A549 (cell line): ENCODE results near the gene DNASE1L1.

Experiments
- EP300 ChIP-seq, 2 experiments: fragments of >200 bp; sonication (Bioruptor Twin); formaldehyde crosslinking; IDR thresholded peaks; 2 replicates in 1 of 2; 3 replicates in 1 of 2; pipeline ENCODE4 v1.6.1; 2016 to 2017
- JUN ChIP-seq, 2 experiments: fragments of >200 bp; sonication (Bioruptor Twin); formaldehyde crosslinking; IDR thresholded peaks; 2 replicates in 1 of 2; 3 replicates in 1 of 2; pipeline ENCODE4 v1.6.1; 2016 to 2017
- JUNB ChIP-seq: fragments of >200 bp; sonication (Bioruptor Twin); formaldehyde crosslinking; IDR thresholded peaks from 2 replicates; pipeline ENCODE4 v1.6.1; 2016
- RFX5 ChIP-seq: fragments of 450-650 bp; IDR thresholded peaks from 2 replicates; pipeline ENCODE4 v1.7.1; 2014; ENCODE audit warnings: antibody characterized with exemption, mild to moderate bottlenecking, moderate library complexity
- TF ChIP-seq, protein P1 (sequence below): fragments of >200 bp; sonication (Bioruptor Twin); formaldehyde crosslinking; IDR thresholded peaks from 3 replicates; pipeline ENCODE4 v1.5.1; 2016
- TF ChIP-seq, protein P2 (sequence below): fragments of 450-650 bp; IDR thresholded peaks from 2 replicates; pipeline ENCODE4 v1.6.1; 2014; ENCODE audit warnings: antibody characterized with exemption
- TF ChIP-seq, protein P3 (sequence below): IDR thresholded peaks from 2 replicates; pipeline ENCODE4 v1.6.1; 2012; ENCODE audit warnings: low read depth, borderline replicate concordance

DNA sequence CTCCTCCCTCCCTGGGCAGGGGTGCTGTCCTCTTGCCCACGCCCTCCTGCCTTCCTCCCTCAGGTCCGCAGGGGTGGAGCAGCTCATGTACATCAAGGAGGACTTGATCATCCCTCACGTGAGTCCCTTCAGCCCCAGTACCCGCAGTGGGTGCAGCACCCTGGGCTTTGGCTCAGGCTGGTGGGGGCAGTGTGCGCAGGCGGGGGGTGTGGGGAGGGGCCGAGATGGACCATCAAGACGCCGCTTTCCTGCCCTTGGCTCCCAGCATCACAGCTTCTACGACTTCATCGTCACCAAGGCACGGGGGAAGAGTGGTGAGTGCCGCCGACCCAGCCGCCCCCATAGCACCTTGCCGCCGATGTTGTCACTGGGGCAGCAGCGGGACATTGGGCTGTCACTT is 40.6 kb upstream of the DNASE1L1 start:
- TF ChIP-seq, protein P1, sequence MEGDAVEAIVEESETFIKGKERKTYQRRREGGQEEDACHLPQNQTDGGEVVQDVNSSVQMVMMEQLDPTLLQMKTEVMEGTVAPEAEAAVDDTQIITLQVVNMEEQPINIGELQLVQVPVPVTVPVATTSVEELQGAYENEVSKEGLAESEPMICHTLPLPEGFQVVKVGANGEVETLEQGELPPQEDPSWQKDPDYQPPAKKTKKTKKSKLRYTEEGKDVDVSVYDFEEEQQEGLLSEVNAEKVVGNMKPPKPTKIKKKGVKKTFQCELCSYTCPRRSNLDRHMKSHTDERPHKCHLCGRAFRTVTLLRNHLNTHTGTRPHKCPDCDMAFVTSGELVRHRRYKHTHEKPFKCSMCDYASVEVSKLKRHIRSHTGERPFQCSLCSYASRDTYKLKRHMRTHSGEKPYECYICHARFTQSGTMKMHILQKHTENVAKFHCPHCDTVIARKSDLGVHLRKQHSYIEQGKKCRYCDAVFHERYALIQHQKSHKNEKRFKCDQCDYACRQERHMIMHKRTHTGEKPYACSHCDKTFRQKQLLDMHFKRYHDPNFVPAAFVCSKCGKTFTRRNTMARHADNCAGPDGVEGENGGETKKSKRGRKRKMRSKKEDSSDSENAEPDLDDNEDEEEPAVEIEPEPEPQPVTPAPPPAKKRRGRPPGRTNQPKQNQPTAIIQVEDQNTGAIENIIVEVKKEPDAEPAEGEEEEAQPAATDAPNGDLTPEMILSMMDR = no peak
- TF ChIP-seq JUNB = no peak
- no peak for TF ChIP-seq JUN (IDR thresholded peaks at IDR 0.05)
- no peak for TF ChIP-seq RFX5
- TF ChIP-seq, protein P2, sequence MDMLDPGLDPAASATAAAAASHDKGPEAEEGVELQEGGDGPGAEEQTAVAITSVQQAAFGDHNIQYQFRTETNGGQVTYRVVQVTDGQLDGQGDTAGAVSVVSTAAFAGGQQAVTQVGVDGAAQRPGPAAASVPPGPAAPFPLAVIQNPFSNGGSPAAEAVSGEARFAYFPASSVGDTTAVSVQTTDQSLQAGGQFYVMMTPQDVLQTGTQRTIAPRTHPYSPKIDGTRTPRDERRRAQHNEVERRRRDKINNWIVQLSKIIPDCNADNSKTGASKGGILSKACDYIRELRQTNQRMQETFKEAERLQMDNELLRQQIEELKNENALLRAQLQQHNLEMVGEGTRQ = no peak
- TF ChIP-seq, protein P3, sequence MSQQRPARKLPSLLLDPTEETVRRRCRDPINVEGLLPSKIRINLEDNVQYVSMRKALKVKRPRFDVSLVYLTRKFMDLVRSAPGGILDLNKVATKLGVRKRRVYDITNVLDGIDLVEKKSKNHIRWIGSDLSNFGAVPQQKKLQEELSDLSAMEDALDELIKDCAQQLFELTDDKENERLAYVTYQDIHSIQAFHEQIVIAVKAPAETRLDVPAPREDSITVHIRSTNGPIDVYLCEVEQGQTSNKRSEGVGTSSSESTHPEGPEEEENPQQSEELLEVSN = no peak
- TF ChIP-seq EP300 (IDR thresholded peaks at IDR 0.05) = no peak
